Measurements from ENCODE around the gene ERC2.
A peak's percentile ranks its signal among the peaks of the same experiment; 100 is the strongest.
"Not testable (repeated sequence)": the region's sequence is repeated elsewhere in the genome, so short reads cannot be mapped to it uniquely, and the experiment has no call there.

ERC2 gene

DNA sequence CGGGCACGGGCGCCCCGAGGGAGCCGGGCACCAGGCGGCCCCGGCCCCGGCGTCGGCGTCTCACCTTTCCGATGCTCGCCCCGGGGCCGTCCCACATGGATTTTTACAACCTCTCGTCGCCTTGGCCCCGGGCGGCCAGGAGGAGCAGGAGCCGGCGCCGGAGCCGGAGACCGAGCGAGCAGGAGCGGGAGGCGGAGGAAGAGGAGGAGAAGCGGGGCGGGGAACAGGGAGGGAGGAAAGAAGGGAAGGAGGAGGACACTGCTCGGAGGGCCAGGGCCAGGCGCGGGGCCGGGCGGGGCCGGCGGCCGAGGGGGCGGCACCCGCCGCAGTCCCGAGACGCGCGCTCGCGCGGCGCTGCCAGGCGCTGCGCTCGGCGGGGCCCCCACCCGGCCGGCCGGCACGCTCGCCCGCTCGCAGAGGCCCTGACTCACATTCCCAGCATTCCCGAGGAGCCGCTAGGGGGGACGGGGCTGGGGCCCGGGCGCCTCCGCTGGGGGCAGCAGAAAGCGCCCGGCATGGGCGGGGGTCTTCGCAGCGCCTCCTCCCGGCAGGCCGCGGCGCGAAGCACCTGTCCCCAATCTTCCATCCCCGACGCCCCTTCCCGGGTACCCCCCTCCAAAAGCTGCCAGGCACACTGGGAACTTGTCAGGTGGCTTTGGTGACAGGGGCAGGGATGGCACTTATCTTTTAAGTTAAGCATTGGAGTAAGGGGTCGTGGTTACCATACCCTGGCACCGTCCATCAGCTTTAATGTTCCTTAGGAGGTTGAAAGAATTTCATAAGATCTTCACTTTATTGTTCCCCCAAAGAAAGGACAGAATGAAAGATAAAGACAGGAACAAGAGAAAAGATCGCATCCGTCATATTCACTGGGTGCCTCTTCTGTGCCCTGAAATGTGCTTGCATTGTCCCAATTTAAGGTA lies at the start of gene ERC2:
TSS of gene ERC2 (minus strand) at position 284 of the 923 bp plus-strand sequence.
- no peak for DNase-seq (ENCODE audit: low read depth in 2 of 2)

DNA sequence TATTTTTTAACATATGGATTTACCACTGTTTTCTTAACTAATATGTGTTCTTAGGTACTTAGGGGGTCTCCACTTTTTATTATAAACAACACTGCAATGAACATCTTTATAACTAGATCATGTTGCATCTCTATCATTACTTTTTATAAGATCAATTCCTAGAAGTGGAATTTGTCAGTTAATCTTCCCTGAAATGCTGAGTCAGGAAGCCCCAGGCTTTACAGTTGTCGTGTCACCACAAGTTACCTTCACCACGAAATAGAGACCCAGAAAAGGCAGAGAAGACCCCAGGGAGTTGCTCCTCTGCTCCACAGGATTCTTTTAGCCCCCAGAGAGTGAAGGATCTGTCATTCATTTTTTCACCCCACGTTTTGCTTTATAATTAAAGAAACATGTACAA lies 34.5 kb upstream of the ERC2 start:
- no peak for DNase-seq (ENCODE audit: low read depth in 2 of 2)

DNA sequence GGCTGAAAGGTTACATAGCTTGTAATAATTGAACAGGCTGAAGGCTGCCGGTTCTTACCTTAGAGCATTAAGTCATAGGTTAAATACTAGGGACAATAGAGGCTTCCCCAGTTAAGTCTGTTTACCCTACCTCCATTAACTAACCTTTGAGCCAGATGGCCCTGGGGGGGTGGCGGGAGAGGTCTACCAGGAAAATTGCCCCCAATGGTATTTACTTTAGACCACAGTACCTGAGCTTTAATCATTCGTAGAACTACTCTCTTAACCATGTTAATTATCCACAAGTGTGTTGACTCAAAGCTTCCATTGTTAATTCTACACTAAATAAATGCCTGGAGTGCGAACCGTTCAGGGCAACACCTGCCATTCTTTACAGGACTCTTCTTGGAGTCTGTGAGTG lies 28.1 kb upstream of the ERC2 start:
- not testable (repeated sequence) for DNase-seq (ENCODE audit: low read depth in 2 of 2)

DNA sequence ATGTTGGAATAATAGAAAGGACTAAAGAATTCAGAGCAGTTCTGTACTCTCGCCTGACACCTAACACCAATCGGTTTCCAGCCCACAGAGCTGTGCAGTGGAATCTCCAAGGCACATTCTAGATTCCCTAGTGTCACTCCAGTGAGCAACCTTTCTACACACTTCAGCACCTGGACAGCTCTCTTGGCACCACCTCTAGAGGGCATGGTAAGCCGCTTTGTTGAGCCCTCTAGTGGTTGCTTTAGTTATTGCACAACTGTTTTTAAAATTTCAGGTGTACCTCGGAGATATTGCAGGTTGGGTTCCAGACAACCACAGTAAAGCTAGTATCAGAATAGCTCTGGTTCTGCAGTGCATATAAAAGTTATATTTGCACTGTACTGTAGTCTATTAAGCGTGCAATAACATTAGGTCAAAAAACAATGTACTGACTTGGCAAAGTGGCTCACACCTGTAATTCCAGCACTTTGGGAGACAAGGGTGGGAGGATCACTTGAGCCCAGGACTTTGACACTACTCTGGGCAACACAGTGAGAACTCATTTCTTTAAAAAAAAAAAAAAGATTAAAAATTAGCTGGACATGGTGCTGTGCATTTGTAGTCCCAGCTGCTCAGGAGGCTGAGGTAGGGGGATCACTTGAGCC lies 26.5 kb upstream of the ERC2 start:
- DNase-seq (ENCODE audit: low read depth in 2 of 2), result peak; percentile 34 to 44

DNA sequence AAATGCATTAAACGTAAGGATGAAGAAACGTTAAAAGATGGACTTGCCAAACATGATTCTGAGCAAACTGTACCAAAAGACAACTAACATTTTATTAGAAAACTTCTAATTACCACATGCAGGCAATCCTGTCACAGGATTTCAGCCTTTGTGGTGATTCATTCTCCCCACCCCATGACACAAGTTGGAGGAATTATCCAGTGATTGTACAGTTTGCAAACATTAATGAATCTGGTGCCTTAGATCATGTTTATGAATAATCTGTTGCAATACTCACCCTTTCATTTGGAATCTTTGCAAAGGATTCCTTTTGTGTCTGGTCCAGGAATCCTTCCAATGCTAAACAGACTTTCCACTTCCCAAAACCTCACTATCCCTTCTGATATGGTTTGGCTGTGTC lies 23.3 kb upstream of the ERC2 start:
- DNase-seq (ENCODE audit: low read depth in 2 of 2), result no peak

DNA sequence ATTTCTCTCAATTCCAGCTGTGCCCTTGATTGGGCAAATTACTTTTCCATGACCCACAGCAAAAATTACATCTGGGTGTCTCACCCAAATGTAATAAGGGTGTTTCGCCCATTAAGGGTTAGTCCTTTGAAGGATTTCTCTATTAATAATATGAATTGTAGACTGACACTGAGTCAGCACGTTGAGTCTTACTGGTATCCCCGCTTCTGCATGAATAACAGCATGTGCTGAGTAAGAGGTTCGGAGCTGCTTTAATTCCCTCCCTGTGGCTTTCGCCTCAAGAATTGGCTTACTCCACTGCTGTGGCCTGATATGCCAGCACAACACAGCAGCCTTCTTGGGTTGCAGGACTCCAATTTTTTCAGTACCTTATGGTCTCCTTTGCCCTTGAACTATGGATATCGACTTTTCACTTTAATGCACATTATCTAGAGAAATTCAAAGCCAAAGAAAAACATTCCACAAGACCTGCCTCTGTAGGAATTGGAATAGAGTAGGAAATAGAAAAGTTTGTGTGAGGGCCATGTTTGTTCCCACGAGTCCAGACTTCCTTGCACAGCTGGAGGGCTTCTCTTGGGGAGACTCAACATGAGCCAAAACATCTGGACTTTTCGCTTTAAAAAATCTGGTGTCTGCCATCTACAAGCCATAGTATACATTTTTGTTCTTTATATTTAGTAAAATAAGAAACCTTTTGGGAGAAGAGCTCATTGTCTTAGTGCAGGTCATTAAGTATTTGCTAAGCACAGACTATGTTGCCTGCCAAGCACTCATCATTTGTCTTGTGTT lies 20.7 kb upstream of the ERC2 start:
- no peak for DNase-seq (ENCODE audit: low read depth in 2 of 2)

DNA sequence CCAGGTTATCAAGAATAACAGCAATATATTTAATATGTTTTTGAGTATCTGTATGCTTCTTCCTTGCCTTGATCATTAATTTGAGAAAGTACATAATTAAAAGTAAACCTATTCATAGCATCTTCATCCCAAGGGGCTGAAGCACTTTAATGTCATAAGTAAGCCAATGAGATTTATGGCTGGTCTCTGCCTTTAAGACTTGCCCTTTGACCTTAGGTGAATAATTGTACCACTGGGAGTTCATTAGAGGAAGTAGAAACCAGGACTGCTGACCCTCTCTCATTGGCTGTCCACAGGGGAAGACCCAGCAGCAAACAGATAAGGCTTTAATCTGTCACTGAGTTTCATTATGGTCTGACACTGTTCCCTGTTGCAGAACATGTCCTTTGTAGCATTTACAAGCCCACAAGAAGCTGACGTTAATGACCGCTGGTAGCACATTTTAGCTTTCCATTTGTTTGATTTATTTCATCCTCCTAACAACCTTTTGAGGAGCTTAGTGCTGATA lies 16.3 kb upstream of the ERC2 start:
- DNase-seq (ENCODE audit: low read depth in 2 of 2), result no peak

DNA sequence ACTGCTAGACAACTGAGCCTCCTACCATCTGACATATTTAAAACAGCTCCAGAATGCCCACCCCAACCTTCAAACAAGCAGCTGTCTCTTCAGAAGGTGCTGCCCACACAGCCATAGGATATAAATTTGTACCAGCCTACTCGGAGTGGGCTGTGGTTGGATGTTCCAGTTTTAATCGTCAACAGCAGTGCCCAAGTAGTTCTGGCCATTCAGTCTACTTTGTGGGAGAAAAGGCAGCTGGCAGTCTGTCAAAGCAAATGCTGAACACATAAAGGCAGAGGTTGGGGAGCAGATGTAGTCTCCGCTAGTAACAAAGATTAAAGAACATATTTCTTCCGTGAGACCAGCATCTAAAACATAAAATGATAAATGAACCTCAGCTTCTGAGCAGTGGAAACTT lies 15.9 kb upstream of the ERC2 start:
- no peak for DNase-seq (ENCODE audit: low read depth in 2 of 2)

DNA sequence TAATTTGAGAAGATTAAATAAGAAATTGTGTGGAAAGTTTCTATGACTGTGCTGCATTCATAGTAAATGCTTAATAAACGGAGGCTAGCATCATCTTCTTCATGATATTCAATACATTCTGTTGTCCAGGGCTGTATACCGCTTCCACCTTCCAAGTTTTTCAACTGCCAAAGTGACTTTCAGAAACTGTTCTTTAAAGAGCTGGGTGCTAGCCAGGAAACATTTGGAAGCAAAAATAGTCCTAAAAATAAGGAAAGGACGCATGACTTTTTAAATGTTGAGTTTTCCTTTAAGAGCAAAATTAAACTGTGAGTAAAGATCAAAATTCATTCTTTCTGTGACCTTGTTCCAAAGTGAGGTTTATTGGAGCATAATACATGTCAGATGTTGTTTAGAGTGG lies 9.4 kb upstream of the ERC2 start:
- no peak for DNase-seq (ENCODE audit: low read depth in 2 of 2)

DNA sequence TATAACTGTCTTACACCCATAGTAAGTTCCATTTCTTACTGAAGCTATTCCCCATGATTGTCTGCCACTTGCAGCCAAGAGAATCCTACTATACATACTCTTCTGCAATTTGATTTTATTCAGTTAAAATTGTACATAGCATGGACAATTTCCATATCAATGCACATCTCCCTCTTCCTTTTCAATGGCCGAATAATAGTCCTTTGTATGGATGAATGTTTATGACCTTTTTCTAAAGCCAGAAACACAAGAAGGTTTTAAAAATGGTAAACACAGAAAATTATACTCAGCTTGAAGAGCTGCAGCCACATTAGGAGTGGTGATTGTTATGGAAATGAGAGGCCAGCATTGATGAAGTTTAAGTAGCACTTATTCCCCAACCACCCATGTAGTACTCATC lies 8.5 kb upstream of the ERC2 start:
- DNase-seq (ENCODE audit: low read depth in 2 of 2), result no peak

DNA sequence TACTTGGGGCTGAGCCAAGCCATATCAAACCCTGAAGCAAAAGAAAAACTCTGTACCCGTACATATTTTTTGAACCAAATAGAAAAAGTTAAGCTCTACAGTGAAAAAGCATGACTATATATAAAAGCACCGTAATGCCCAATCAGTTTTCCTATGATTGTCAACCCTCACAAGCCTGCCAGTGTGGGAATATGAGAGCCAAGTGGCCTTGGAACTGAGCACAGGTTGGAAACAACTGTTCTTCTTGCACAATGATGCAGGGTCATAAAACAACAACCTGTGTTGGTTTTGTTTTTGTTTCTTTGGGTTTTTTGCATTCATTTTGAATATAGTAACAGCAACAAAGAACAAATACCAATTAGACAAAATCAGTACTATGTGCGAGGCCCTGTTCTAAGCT lies 3.5 kb upstream of the ERC2 start:
- DNase-seq (ENCODE audit: low read depth in 2 of 2), result no peak

DNA sequence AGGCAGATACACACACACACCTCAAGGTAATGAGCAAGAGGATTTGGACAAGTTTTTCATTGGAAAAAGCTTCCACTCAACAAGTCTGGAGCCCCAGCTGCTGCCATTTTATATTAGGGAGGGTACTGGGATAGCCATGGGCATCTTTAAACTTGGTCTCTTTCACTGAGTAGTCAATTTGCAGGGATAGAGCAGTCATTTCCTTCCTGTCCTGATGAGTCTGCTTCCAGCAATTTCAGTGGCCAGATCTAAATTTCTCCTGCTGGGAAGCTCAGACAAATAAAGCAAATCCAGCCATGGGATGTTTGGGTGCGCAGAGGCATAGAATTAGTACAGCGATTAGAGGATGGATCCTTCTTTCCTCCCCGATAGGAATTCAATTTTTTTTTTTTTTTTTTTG lies 874 bp upstream of the ERC2 start:
- DNase-seq (ENCODE audit: low read depth in 2 of 2), result no peak

DNA sequence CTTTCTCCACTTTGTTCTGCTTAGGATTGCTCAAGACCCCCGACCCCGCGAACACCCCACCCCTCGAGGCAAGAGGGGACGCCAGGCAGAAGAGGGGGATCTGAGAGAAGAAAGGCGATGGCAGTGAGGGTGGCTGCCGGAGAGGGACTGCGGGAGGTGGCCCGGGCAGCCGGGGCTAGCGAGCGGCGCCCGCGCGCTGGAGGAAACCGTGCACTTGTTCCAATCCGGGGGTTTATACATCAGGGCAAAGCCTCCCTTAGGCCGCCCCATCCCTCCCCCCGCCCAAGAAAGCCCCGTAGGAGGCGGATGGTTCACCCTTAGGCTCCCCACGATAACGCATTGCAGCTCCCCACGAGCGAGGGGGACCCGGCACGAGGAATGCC lies 475 bp downstream of the ERC2 start:
- no peak for DNase-seq (ENCODE audit: low read depth in 2 of 2)

DNA sequence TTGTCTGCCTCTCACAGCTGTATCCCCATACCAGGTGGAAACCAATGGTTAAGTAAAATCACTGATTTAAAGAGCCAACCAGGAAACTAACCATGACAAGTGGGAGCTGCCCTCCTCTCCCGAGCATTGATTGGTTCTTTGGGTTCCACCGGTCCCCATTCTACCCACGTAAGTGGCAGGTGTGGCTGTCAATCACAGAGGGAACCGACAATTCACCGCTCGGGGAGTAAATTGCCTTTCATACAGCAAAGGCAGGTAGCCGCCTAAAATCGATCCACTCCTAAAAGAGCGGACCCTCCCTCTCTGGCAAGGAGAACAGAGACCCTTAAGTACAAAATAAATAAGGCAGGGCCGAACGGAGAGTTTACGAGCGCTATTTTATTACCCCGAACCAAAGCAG lies 1.2 kb downstream of the ERC2 start:
- no peak for DNase-seq (ENCODE audit: low read depth in 2 of 2)

DNA sequence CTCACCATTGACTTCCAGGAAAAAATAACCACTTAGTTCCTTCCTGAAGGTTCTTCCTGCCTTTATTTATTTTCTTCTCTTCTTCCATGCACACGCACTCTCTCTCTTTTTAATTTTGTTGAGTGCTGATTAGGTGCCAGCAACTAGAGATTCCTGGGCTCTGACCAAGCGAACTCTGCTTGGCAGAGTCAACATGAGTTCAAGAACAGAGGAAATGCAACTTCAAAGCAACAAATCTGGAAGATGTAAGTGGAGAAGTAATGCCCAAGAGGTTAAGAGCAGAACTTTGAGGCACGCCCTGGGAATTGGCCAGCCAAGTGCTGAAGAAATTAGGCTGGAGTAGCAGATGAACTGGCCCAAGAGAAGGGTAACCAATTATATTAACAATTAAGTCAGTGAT lies 8.5 kb downstream of the ERC2 start:
- no peak for DNase-seq (ENCODE audit: low read depth in 2 of 2)

DNA sequence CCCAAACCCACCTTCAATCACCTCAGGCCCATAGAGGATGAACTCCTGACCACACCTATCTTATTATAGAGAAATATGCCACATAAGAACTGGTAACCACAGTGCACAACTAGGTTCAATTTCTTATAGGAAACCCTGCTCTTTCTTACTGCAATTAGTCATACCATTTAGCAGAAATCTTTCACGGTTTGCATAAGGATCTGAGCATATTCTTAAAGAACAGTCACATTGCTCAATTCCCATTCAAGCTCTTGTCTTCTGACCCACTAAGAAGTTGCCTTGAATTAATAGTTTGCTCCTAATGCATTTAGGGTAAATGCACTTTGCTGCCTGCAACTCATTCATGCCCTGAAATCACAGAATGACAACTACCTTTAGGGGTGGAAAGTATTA lies 9.2 kb downstream of the ERC2 start:
- no peak for DNase-seq (ENCODE audit: low read depth in 2 of 2)

DNA sequence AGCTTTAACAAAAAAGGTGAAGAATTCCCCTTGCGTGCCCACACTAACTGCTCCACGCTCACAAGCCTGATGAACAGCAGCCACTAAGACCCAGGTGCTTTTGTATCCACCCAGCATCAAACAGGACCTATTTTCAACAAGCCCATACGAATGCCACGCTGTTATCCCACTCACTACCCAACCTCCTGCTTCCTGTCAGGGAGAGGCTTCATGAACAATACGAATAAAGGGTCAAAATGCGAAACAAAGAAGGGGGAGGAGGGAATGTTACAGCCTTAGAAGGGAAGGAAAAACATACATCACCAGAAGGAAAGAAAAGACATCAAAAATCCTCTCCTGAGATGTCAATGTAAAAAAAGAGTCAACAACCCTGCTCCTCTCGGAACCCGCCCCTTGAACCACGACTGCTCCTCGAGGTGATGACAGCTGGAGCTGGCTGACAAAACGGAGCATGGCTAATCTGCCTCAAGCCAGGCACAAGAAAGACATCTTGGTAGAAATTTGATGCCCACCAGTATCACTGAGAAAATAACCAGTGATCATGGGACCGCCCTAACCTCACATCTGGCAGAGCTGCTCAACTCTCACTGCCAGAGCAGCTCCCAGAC lies 9.7 kb downstream of the ERC2 start:
- no peak for DNase-seq (ENCODE audit: low read depth in 2 of 2)

DNA sequence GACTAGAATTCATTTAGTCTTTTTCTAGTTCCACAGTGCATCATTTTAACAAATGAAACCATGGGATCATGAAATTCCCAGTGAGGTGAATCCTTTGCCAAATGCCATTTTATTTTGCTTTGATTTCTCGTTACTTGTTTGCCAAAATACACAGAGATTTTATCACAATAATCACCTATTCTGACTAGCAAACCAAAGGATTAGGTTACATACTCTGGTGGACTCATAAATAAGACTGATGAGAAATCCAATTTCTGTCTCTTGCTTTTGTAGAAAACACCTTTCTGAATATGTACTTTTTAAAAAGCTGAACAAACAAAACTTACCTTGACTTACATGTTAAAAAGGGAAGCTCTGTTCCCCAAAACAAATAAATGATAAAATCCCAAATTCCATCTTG lies 12.2 kb downstream of the ERC2 start:
- no peak for DNase-seq (ENCODE audit: low read depth in 2 of 2)

DNA sequence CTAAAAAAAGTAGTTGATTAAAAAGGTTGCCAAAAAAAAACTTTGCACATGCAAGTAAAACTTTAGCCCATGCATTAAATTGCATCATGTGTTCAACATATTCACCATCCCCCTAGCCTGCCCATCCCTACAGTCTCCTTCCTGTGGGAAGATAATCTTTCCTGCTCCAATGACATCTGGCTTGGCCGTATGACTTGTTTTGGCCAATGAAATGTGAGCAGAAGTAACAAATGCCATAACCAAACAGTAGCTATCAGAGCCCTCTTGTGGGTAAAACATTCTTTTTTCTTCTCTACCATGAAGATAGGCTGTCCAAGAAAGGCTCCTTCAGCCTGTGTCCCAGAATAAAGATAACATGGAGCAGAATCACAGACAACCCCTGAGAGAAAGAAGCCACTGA lies 15.3 kb downstream of the ERC2 start:
- DNase-seq (ENCODE audit: low read depth in 2 of 2), result no peak

DNA sequence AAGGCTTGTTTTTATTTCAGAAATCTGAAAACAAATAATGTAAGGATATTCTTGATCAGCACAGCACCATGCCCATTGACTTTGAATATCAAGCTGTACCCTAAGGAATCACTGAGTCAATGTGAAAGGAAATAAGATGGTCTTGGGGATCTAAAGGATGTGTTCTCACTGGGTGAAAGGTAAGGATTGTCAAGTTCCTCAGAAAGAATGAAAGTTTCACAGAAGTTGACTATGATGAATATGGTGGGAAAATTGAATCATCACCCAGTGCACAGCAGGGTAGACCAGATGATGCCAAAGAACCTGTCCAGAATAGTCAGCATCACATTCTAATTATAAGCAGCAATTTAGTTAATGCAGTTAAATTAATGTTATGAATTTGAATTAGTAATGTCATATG lies 16.2 kb downstream of the ERC2 start:
- DNase-seq (ENCODE audit: low read depth in 2 of 2), result no peak

DNA sequence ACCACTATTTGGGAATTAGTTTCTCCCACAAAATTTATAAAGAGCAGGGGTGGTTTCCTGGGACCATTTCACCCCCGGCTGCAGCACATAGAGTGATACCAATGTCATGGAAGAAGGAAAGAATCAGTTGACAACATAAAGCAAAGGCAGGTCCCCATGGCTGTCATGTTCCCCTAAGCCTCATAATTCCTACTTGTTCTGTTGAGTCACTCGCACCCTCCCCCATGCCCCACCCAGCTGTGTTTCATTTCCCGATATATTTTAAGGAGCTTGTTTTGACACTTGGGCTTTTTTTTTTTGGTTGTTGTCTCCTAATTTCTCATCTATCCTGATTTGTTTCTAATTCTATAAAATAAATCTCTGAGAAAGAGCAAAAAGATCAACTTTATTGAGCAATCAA lies 24.9 kb downstream of the ERC2 start:
- DNase-seq (ENCODE audit: low read depth in 2 of 2), result no peak

DNA sequence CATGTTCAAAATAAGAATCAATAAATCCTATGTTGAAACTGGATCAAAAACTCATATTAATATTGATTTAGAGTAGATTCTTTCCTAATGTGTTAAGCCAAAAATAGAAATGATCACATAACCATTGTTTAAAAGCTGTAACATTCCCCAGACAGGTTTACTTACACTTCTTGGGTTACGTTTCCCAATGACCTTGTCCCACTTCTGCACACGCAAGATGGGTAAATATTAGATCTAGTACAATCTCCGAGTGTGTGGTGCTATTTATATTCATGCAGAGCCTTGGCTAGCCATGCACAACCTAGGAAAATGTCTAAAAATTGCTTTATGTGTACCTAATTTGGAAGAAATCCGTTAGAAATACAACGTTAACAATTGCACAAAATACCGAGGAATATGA lies 39.6 kb downstream of the ERC2 start:
- DNase-seq (ENCODE audit: low read depth in 2 of 2), result no peak

Data from stimulated activated CD4-positive, alpha-beta T cell treated with anti-CD3 and anti-CD28 coated beads, Interleukin-1b, Interleukin-23, amount 100 ng/mL, for 1 hour (primary cell).